Neural cell (in vitro differentiated cells): ENCODE measurements around the gene DDX49. TPM values are rescaled to one million over a fixed set of nuclear protein-coding genes. Genes with fewer than 3 reads are reported as not detected.
"Not testable (repeated sequence)": the region's sequence is repeated elsewhere in the genome, so short reads cannot be mapped to it uniquely, and the experiment has no call there.

Experiments
- H2AFZ ChIP-seq: fragments of 200-600, 300-800 bp; sonication (generic), shearing (Covaris generic); 2 replicates; pipeline ENCODE4 v1.6.0; 2014; ENCODE audit warnings: low read depth, mild to moderate bottlenecking, antibody characterized with exemption, low read length, moderate library complexity
- H3F3A ChIP-seq: fragments of 200-600 bp; shearing (Covaris generic); 2 replicates; pipeline ENCODE4 v1.6.1; 2016; ENCODE audit warnings: mild to moderate bottlenecking, moderate library complexity, mixed read lengths, antibody characterized with exemption, low read length; ENCODE audit not compliant: insufficient read depth, poor library complexity, severe bottlenecking
- H3K27ac ChIP-seq: fragments of 200-600, 300-800 bp; sonication (generic), shearing (Covaris generic); 2 replicates; pipeline ENCODE4 v1.5.1; 2014; ENCODE audit warnings: mild to moderate bottlenecking, low read length, moderate library complexity
- H3K27me3 ChIP-seq: fragments of 300-800, 200-600 bp; sonication (generic), shearing (Covaris generic); 2 replicates; pipeline ENCODE4 v1.6.0; 2014; ENCODE audit warnings: mild to moderate bottlenecking, low read depth, low read length, moderate library complexity; ENCODE audit not compliant: insufficient read depth
- H3K36me3 ChIP-seq: fragments of 300-800, 200-600 bp; sonication (generic), shearing (Covaris generic); 2 replicates; pipeline ENCODE4 v1.5.1; 2014; ENCODE audit warnings: mild to moderate bottlenecking, antibody characterized with exemption, low read length, moderate library complexity; ENCODE audit not compliant: insufficient read depth
- H3K4me2 ChIP-seq: fragments of 300-800, 200-600 bp; sonication (generic), shearing (Covaris generic); 2 replicates; pipeline ENCODE4 v1.6.0; 2014; ENCODE audit warnings: mild to moderate bottlenecking, low read length
- H3K4me3 ChIP-seq: fragments of 300-800, 200-600 bp; sonication (generic), shearing (Covaris generic); 2 replicates; pipeline ENCODE4 v1.5.1; 2014; ENCODE audit warnings: mild to moderate bottlenecking, low read length, moderate library complexity
- H3K79me2 ChIP-seq: fragments of 200-600 bp; shearing (Covaris generic); replicated peaks from 2 replicates; pipeline ENCODE4 v1.6.0; 2014; ENCODE audit warnings: mild to moderate bottlenecking, low read length, moderate library complexity; ENCODE audit not compliant: insufficient read depth
- H3K9ac ChIP-seq: fragments of 300-800, 200-600 bp; sonication (generic), shearing (Covaris generic); 2 replicates; pipeline ENCODE4 v1.6.1; 2016; ENCODE audit warnings: mild to moderate bottlenecking, low read length, mixed read lengths
- H3K9me2 ChIP-seq: fragments of 200-600 bp; shearing (Covaris generic); 2 replicates; pipeline ENCODE4 v1.6.1; 2016; ENCODE audit warnings: mild to moderate bottlenecking, low read length, mixed read lengths; ENCODE audit not compliant: insufficient read depth
- H3K9me3 ChIP-seq: fragments of 200-600, 300-800 bp; sonication (generic), shearing (Covaris generic); 2 replicates; pipeline ENCODE4 v1.6.1; 2016; ENCODE audit warnings: mild to moderate bottlenecking, mixed run types, low read length, moderate library complexity, mixed read lengths
- H4K20me1 ChIP-seq: fragments of 200-600 bp; shearing (Covaris generic); 2 replicates; pipeline ENCODE4 v1.6.1; 2016; ENCODE audit warnings: mild to moderate bottlenecking, mixed run types; ENCODE audit not compliant: insufficient read depth
- EP300 ChIP-seq: fragments of 450-650 bp; conservative IDR thresholded peaks from 2 replicates; pipeline ENCODE4 v1.6.1; 2014; ENCODE audit warnings: antibody characterized with exemption, mild to moderate bottlenecking, moderate library complexity; ENCODE audit not compliant: poor library complexity, severe bottlenecking
- EZH2 ChIP-seq: fragments of 200-600, 300-800 bp; shearing (Covaris generic), sonication (generic); IDR thresholded peaks from 2 replicates; pipeline ENCODE4 v1.6.1; 2014; ENCODE audit warnings: antibody characterized with exemption, low read length, borderline replicate concordance, mild to moderate bottlenecking; ENCODE audit not compliant: insufficient read depth, poor library complexity, severe bottlenecking
- MXI1 ChIP-seq: fragments of 450-650 bp; conservative IDR thresholded peaks from 2 replicates; pipeline ENCODE4 v1.6.1; 2014; ENCODE audit warnings: antibody characterized with exemption, mild to moderate bottlenecking; ENCODE audit not compliant: poor library complexity, severe bottlenecking
- POLR2AphosphoS5 ChIP-seq: IDR thresholded peaks from 2 replicates; pipeline ENCODE4 v1.6.1; 2012
- RAD21 ChIP-seq: fragments of 450-650 bp; conservative IDR thresholded peaks from 2 replicates; pipeline ENCODE4 v1.6.1; 2014; ENCODE audit warnings: antibody characterized with exemption, mild to moderate bottlenecking, moderate library complexity
- SMC3 ChIP-seq: fragments of 450-650 bp; conservative IDR thresholded peaks from 2 replicates; pipeline ENCODE4 v1.6.1; 2014; ENCODE audit warnings: antibody characterized with exemption, mild to moderate bottlenecking, moderate library complexity; ENCODE audit not compliant: poor library complexity
- TAF1 ChIP-seq: IDR thresholded peaks from 2 replicates; pipeline ENCODE4 v1.6.1; 2012; ENCODE audit warnings: low read depth
- polyA plus RNA-seq: library from polyadenylated mRNA; depleted of rRNA; stranded (reverse); fragments of >200 nt; gene quantifications from 2 replicates; pipeline ENCODE4 v1.2.3, GENCODE V29; 2014
- TF ChIP-seq, protein P1 (sequence below): IDR thresholded peaks from 2 replicates; pipeline ENCODE4 v1.6.1; 2012; ENCODE audit warnings: borderline replicate concordance
- TF ChIP-seq, protein P2 (sequence below): fragments of 450-650 bp; IDR thresholded peaks from 2 replicates; pipeline ENCODE4 v1.5.1; 2014; ENCODE audit warnings: antibody characterized with exemption, mild to moderate bottlenecking, moderate library complexity; ENCODE audit not compliant: poor library complexity, severe bottlenecking

The DDX49 gene
- polyA plus RNA-seq, 1 donor from 2014 or later: 90.7 TPM

DNA sequence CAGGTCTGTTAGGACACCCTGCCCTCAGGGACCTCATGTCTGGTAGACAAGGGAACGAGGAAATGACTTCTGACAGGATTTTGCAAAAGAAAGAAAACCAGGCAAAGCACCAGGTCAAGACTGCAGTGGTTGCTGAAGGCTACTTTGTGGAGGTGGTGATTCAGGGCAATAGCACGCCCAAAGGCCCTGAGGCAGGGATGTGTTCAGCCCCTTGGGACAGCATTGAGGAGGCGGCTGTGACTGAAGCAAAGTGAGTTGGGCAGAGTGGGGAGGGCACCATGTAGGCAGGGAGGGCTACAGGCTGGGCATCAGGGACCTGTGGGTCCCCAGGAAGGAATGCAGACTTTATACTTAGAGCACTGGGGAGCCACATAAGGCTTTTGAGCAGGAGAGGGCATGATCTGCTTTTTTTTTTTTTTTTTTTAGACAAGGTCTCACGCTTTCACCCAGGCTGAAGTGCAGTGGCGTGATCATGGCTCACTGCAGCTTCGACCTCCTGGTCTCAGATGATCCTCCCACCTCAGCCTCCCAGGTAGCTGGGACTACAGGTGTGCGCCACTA, 32.3 kb downstream of the DDX49 start:
- H3K36me3 ChIP-seq: no peaks in the 10 kb centered on the region
- H4K20me1 ChIP-seq: no peaks in the 10 kb centered on the region
- no peak overlapping the region for H3K4me3 ChIP-seq
- no peak overlapping the region for H3K4me2 ChIP-seq
- H3K9me3 ChIP-seq: no peaks in the 10 kb centered on the region
- H2AFZ ChIP-seq: no peak overlapping the region
- no peaks in the 10 kb centered on the region for H3F3A ChIP-seq
- no peaks in the 10 kb centered on the region for H3K27me3 ChIP-seq
- H3K9me2 ChIP-seq: no peaks in the 10 kb centered on the region
- H3K27ac ChIP-seq: no peak overlapping the region
- H3K9ac ChIP-seq: no peak overlapping the region
- no peaks in the 10 kb centered on the region for H3K79me2 ChIP-seq
- no peak for TF ChIP-seq POLR2AphosphoS5

DNA sequence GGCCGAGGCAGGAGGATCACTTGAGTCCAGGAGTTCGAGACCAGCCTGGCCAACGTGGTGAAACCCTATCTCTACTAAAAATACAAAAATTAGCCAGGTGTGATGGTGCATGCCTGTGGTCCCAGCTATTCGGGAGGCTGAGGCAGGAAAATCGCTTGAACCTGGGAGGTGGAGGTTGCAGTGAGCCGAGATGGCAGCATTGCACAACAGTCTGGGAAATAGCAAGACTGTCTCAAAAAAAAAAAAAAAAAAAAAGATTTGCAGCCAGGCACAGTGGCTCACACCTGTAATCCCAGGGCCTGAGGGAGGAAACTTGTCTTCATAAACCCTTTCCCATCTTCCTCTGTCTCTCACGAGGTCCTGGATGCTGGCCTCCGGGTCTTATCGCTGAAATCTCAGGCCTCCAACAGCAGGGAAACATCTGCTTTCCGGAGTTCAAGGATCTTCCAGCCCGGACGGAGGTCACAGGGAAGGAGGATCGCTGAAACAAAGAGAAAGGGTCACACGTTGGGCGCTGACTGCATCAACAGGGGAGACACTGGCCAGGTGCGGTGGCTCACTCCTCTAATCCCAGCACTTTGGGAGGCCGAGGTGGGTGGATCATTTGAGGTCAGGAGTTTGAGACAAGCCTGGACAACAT, 33.0 kb downstream of the DDX49 start:
- H2AFZ ChIP-seq, H3K9ac ChIP-seq, H3K27me3 ChIP-seq, H3K79me2 ChIP-seq, H3K27ac ChIP-seq, H3K36me3 ChIP-seq, H3K4me2 ChIP-seq, H3F3A ChIP-seq, H3K4me3 ChIP-seq, H3K9me2 ChIP-seq, H4K20me1 ChIP-seq, H3K9me3 ChIP-seq: not testable (repeated sequence)

DNA sequence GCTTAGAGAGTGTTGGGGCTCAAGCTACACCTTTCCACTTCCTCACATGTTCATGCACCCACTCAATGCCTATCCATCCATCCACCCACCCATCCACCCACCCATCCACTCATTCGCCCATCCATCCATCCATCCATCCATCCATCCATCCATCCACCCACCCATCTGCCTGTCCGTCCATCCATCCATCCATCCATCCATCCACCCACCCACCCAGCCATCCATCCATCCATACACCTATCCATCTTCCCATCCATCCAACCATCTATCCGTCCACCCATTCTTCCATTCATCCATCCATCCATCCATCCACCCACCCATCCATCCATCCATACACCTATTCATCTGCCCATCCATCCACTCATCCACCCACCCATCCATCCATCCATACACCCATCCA, 34.6 kb downstream of the DDX49 start:
- Histone ChIP-seq H3K27ac (no peak overlapping the region), H3K79me2 (no peaks in the 10 kb centered on the region), H3K9me3 (no peaks in the 10 kb centered on the region), H3K27me3 (no peaks in the 10 kb centered on the region), H3K9ac (no peak overlapping the region), H3K36me3 (no peaks in the 10 kb centered on the region), H2AFZ (no peak overlapping the region), H3K9me2 (no peaks in the 10 kb centered on the region), H4K20me1 (no peaks in the 10 kb centered on the region), H3K4me2 (no peak overlapping the region), H3K4me3 (no peak overlapping the region), H3F3A (no peaks in the 10 kb centered on the region)
- TF ChIP-seq MXI1: no peak
- TF ChIP-seq POLR2AphosphoS5: no peak
- TF ChIP-seq SMC3: no peak
- TF ChIP-seq, protein P1, sequence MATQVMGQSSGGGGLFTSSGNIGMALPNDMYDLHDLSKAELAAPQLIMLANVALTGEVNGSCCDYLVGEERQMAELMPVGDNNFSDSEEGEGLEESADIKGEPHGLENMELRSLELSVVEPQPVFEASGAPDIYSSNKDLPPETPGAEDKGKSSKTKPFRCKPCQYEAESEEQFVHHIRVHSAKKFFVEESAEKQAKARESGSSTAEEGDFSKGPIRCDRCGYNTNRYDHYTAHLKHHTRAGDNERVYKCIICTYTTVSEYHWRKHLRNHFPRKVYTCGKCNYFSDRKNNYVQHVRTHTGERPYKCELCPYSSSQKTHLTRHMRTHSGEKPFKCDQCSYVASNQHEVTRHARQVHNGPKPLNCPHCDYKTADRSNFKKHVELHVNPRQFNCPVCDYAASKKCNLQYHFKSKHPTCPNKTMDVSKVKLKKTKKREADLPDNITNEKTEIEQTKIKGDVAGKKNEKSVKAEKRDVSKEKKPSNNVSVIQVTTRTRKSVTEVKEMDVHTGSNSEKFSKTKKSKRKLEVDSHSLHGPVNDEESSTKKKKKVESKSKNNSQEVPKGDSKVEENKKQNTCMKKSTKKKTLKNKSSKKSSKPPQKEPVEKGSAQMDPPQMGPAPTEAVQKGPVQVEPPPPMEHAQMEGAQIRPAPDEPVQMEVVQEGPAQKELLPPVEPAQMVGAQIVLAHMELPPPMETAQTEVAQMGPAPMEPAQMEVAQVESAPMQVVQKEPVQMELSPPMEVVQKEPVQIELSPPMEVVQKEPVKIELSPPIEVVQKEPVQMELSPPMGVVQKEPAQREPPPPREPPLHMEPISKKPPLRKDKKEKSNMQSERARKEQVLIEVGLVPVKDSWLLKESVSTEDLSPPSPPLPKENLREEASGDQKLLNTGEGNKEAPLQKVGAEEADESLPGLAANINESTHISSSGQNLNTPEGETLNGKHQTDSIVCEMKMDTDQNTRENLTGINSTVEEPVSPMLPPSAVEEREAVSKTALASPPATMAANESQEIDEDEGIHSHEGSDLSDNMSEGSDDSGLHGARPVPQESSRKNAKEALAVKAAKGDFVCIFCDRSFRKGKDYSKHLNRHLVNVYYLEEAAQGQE: no peak

DNA sequence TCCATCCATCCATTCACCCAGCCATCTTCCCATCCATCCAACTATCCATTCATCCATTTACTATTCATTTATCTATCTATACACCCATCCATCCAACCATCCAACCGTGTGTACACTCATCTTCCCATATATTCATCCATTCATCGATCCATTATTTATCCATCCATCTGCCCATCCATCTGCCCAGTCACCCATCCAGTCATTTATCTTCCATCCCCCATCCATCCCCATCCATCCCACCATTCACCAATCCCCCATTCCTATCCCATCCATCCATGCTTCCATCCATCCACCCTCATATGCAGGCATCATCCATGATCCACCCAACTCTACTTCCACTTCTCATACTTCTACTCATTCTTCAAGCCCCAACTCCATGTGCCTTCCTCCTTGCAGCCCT, 35.5 kb downstream of the DDX49 start:
- H3K36me3 ChIP-seq: no peaks in the 10 kb centered on the region
- H3K27ac ChIP-seq: no peak overlapping the region
- no peak overlapping the region for H2AFZ ChIP-seq
- no peaks in the 10 kb centered on the region for H3F3A ChIP-seq
- TF ChIP-seq POLR2AphosphoS5 (no peak), TAF1 (no peak), EP300 (no peak), RAD21 (no peak), SMC3 (no peak), EZH2 (no peak), MXI1 (no peak)
- TF ChIP-seq, protein P2, sequence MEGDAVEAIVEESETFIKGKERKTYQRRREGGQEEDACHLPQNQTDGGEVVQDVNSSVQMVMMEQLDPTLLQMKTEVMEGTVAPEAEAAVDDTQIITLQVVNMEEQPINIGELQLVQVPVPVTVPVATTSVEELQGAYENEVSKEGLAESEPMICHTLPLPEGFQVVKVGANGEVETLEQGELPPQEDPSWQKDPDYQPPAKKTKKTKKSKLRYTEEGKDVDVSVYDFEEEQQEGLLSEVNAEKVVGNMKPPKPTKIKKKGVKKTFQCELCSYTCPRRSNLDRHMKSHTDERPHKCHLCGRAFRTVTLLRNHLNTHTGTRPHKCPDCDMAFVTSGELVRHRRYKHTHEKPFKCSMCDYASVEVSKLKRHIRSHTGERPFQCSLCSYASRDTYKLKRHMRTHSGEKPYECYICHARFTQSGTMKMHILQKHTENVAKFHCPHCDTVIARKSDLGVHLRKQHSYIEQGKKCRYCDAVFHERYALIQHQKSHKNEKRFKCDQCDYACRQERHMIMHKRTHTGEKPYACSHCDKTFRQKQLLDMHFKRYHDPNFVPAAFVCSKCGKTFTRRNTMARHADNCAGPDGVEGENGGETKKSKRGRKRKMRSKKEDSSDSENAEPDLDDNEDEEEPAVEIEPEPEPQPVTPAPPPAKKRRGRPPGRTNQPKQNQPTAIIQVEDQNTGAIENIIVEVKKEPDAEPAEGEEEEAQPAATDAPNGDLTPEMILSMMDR: no peak
- TF ChIP-seq, protein P1: no peak
- H3K79me2 ChIP-seq: no peaks in the 10 kb centered on the region
- no peaks in the 10 kb centered on the region for H4K20me1 ChIP-seq
- H3K9me3 ChIP-seq: no peaks in the 10 kb centered on the region
- H3K4me2 ChIP-seq: no peak overlapping the region
- H3K9me2 ChIP-seq: no peaks in the 10 kb centered on the region
- H3K9ac ChIP-seq: no peak overlapping the region
- H3K4me3 ChIP-seq: no peak overlapping the region
- no peaks in the 10 kb centered on the region for H3K27me3 ChIP-seq
